CD14-positive monocyte (primary cell): ENCODE data around the gene SFRP5. TPM values are rescaled to one million over a fixed set of nuclear protein-coding genes. Genes with fewer than 3 reads are reported as not detected.

ENCODE experiments used
- DNase-seq, 3 donors: peaks; one replicate each; pipeline ENCODE4 v3.0.0-alpha.2; 2011 to 2022
- H2AFZ ChIP-seq: 2 replicates; pipeline ENCODE4 v1.6.0; 2012; ENCODE audit warnings: mild to moderate bottlenecking, low read depth, low read length, inconsistent platforms; ENCODE audit not compliant: insufficient read depth, poor library complexity, severe bottlenecking
- H3K27ac ChIP-seq, 2 donors: 1 replicate in 1 of 2; 2 replicates in 1 of 2; pipeline ENCODE4 v1.5.1; 2012 to 2013; ENCODE audit warnings: low read length in 2 of 2, control low read depth in 1 of 2, inconsistent platforms in 1 of 2, low read depth in 1 of 2, mild to moderate bottlenecking in 1 of 2
- H3K27me3 ChIP-seq, 2 donors: one replicate each; pipeline versions ENCODE4 v1.6.0 to v1.6.1; 2011 to 2013; ENCODE audit warnings: low read length in 2 of 2; ENCODE audit not compliant: control insufficient read depth in 2 of 2, insufficient read depth in 2 of 2
- H3K36me3 ChIP-seq, 2 donors: replicated peaks in 1 of 2; 1 replicate in 1 of 2; 2 replicates in 1 of 2; pipeline versions ENCODE4 v1.5.1 to v1.6.1; 2012 to 2013; ENCODE audit warnings: low read length in 2 of 2, control low read depth in 1 of 2, inconsistent platforms in 1 of 2, mild to moderate bottlenecking in 1 of 2; ENCODE audit not compliant: insufficient read depth in 2 of 2, control insufficient read depth in 1 of 2
- H3K4me1 ChIP-seq, 2 donors: 1 replicate in 1 of 2; 2 replicates in 1 of 2; pipeline versions ENCODE4 v1.5.1 to v1.6.1; 2012 to 2013; ENCODE audit warnings: low read length in 2 of 2, control low read depth in 1 of 2, inconsistent platforms in 1 of 2, mild to moderate bottlenecking in 1 of 2, moderate library complexity in 1 of 2; ENCODE audit not compliant: insufficient read depth in 2 of 2, control insufficient read depth in 1 of 2
- H3K4me2 ChIP-seq: replicated peaks from 2 replicates; pipeline ENCODE3; 2012; ENCODE audit warnings: low read length, moderate library complexity, mild to moderate bottlenecking; ENCODE audit not compliant: poor library complexity, severe bottlenecking; ENCODE audit errors: extremely low read depth
- H3K4me3 ChIP-seq, 3 experiments: fragments of 200-600 bp in 1 of 3; sonication (generic) in 1 of 3; replicated peaks in 1 of 3; 1 replicate in 2 of 3; 2 replicates in 1 of 3; pipeline ENCODE4 v1.5.1; 2011 to 2013; ENCODE audit warnings: low read length in 3 of 3, mild to moderate bottlenecking in 3 of 3, control low read depth in 2 of 3, low read depth in 2 of 3, inconsistent platforms in 1 of 3, moderate library complexity in 1 of 3
- H3K79me2 ChIP-seq: 2 replicates; pipeline ENCODE4 v1.6.0; 2012; ENCODE audit warnings: mild to moderate bottlenecking, control low read depth, inconsistent platforms, low read length, moderate library complexity; ENCODE audit not compliant: insufficient read depth
- H3K9ac ChIP-seq: 2 replicates; pipeline ENCODE4 v1.6.0; 2017; ENCODE audit warnings: low read length, mild to moderate bottlenecking; ENCODE audit not compliant: insufficient read depth, poor library complexity, severe bottlenecking
- H3K9me3 ChIP-seq, 2 donors: replicated peaks in 1 of 2; 1 replicate in 1 of 2; 2 replicates in 1 of 2; pipeline versions ENCODE4 v1.5.1 to v1.6.1; 2012 to 2013; ENCODE audit warnings: low read length in 2 of 2, control low read depth in 1 of 2; ENCODE audit not compliant: control insufficient read depth in 1 of 2, insufficient read depth in 1 of 2
- H4K20me1 ChIP-seq: 2 replicates; pipeline ENCODE4 v1.6.0; 2012; ENCODE audit warnings: mild to moderate bottlenecking, low read length, control low read depth, moderate library complexity; ENCODE audit not compliant: insufficient read depth
- H3K27ac Mint-ChIP-seq, 7 donors: one replicate each; pipeline ENCODE4 v1.8.0; 2020; ENCODE audit warnings: mild to moderate bottlenecking in 7 of 7, mixed read lengths in 7 of 7, moderate library complexity in 6 of 7, inconsistent platforms in 2 of 7
- H3K27me3 Mint-ChIP-seq, 3 donors: one replicate each; pipeline ENCODE4 v1.8.0; 2021 to 2022; ENCODE audit warnings: low read depth in 3 of 3, mild to moderate bottlenecking in 3 of 3, mixed read lengths in 3 of 3, moderate library complexity in 3 of 3, inconsistent platforms in 1 of 3
- H3K36me3 Mint-ChIP-seq, 2 donors: one replicate each; pipeline ENCODE4 v1.8.0; 2020; ENCODE audit warnings: mixed read lengths in 2 of 2, inconsistent platforms in 1 of 2, mild to moderate bottlenecking in 1 of 2
- H3K4me1 Mint-ChIP-seq: one replicate; pipeline ENCODE4 v1.8.0; 2020; ENCODE audit warnings: mild to moderate bottlenecking, mixed read lengths
- H3K4me3 Mint-ChIP-seq, 2 donors: one replicate each; pipeline ENCODE4 v1.8.0; 2020; ENCODE audit warnings: mild to moderate bottlenecking in 2 of 2, mixed read lengths in 2 of 2, moderate library complexity in 1 of 2
- H3K9me3 Mint-ChIP-seq, 7 donors: one replicate each; pipeline ENCODE4 v1.8.0; 2020 to 2022; ENCODE audit warnings: mixed read lengths in 7 of 7, mild to moderate bottlenecking in 6 of 7, moderate library complexity in 6 of 7, inconsistent platforms in 2 of 7
- WGBS: methylation state at CpG from one replicate; pipeline ENCODE4 v1.1.5; 2013; ENCODE audit warnings: missing lambda C conversion rate; ENCODE audit not compliant: insufficient coverage; 5-methylcytosine and 5-hydroxymethylcytosine counted together
- intact Hi-C, 2 donors: fragments of 100-400 bp; cut with micrococcal nuclease; formaldehyde crosslinking; loops; one replicate each; pipeline versions ENCODE4 v1.15.0 to v1.15.1; 2023
- polyA plus RNA-seq, 3 donors: library from polyadenylated mRNA; depleted of rRNA in 1 of 3; unstranded in 2 of 3; stranded (reverse) in 1 of 3; fragments of 300-500 nt in 2 of 3; fragments of >200 nt in 1 of 3; fragmentation: Illumina TruSeq in 2 of 3; gene quantifications; 1 replicate in 2 of 3; 2 replicates in 1 of 3; pipeline ENCODE4 v1.2.3, GENCODE V29; 2012 to 2021
- TF ChIP-seq, protein P1 (sequence below): fragments of 200-600 bp; IDR thresholded peaks from one replicate; pipeline ENCODE4 v1.8.0; 2022; ENCODE audit warnings: antibody characterized with exemption, mild to moderate bottlenecking

SFRP5 gene
- polyA plus RNA-seq, 3 donors = not detected

DNA sequence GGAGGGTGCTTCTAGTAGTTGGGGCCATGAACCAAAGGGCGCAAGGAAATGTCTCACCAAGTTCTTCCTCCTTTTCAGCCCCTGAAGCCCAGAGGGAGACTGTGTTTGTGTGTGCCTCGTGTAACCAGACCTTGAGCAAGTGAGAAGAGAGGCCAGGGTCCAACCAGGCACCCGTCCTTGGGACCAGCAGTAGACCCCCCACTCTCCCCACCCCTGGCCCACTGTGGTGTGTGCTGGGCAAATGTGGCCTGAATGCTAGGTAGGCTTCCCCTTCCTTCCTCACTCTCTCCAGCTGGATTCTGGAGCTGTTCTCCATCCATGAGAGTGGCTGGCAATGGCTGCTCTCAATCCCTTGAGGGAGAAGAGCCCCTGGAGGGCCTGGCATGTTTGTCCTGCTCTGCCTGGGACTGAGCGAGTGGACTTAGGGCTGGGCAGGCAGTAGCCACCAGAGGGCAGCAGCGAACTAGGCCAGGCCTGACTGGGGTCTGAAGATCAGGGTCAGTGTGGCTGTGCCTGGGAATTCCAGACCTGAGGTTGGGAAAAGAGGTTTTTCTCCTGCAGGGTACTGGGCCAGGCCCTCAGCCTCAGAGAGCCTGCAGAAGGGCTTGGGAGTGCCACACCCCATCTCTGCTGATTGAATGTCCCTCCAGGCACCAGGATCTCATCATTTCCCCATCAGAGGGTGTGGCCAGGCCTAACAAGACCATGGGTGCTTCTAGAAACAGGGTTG lies 12.5 kb downstream of the SFRP5 start:
- intact Hi-C loops = no loop called here
- Mint-ChIP-seq H3K27ac (peak overlapping the region in 3 of 7 donors; percentile 8 to 70 (median 46)), H3K4me3 (no peak overlapping the region), H3K4me1 (no peaks in the 10 kb centered on the region), H3K9me3 (peaks cover 0 to 2% (median 0%) of the 10 kb centered on the region in 7 donors), H3K36me3 (peaks cover 67 to 80% of the 10 kb centered on the region in 2 donors), H3K27me3 (peaks cover 0 to 2% (median 0%) of the 10 kb centered on the region in 3 donors)
- H3K9me3 ChIP-seq = no peaks in the 10 kb centered on the region
- TF ChIP-seq, protein P1, sequence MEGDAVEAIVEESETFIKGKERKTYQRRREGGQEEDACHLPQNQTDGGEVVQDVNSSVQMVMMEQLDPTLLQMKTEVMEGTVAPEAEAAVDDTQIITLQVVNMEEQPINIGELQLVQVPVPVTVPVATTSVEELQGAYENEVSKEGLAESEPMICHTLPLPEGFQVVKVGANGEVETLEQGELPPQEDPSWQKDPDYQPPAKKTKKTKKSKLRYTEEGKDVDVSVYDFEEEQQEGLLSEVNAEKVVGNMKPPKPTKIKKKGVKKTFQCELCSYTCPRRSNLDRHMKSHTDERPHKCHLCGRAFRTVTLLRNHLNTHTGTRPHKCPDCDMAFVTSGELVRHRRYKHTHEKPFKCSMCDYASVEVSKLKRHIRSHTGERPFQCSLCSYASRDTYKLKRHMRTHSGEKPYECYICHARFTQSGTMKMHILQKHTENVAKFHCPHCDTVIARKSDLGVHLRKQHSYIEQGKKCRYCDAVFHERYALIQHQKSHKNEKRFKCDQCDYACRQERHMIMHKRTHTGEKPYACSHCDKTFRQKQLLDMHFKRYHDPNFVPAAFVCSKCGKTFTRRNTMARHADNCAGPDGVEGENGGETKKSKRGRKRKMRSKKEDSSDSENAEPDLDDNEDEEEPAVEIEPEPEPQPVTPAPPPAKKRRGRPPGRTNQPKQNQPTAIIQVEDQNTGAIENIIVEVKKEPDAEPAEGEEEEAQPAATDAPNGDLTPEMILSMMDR = peak; percentile 75
- WGBS = 47% methylated on average over 2 of the region's 5 CpGs
- H2AFZ ChIP-seq = no peak overlapping the region
- H3K36me3 ChIP-seq = peaks cover 77 to 79% of the 10 kb centered on the region in 2 donors
- H4K20me1 ChIP-seq = no peaks in the 10 kb centered on the region
- peak overlapping the region in 1 of 2 donors; percentile 3 for H3K27ac ChIP-seq
- no peak overlapping the region for H3K4me3 ChIP-seq
- no peak overlapping the region for H3K9ac ChIP-seq
- no peaks in the 10 kb centered on the region for H3K4me1 ChIP-seq
- H3K27me3 ChIP-seq = no peaks in the 10 kb centered on the region
- no peaks in the 10 kb centered on the region for H3K79me2 ChIP-seq
- H3K4me2 ChIP-seq = no peak overlapping the region
- peak; percentile 6 to 25 (median 22) for DNase-seq

DNA sequence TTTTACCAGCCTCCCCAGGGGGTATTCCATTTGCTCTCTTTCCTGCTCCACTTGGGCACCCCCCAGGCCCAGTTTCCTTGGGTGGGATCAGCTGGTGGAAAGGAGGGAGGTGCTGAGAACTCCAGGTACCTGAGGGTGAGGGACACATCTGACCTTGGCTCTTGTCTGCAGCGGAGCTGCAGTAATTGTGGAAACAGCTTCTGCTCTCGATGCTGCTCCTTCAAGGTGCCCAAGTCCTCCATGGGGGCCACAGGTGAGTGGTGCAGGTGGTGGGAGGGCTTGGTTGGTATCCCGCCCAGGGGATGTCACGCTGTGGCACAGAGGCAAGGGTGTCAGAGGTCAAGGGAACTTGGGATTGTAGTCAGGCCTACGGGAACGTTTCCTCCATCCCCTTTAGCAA lies 14.3 kb downstream of the SFRP5 start:
- H3K4me3 Mint-ChIP-seq = no peak overlapping the region
- Histone ChIP-seq H3K27me3 (no peaks in the 10 kb centered on the region), H3K9ac (no peak overlapping the region), H3K27ac (no peak overlapping the region), H3K79me2 (no peaks in the 10 kb centered on the region), H3K4me2 (no peak overlapping the region), H3K4me3 (no peak overlapping the region), H3K9me3 (no peaks in the 10 kb centered on the region), H3K36me3 (peaks cover 88 to 95% of the 10 kb centered on the region in 2 donors), H2AFZ (no peak overlapping the region), H4K20me1 (peaks cover 4% of the 10 kb centered on the region), H3K4me1 (no peaks in the 10 kb centered on the region)
- intact Hi-C loops = no loop called here
- H3K4me1 Mint-ChIP-seq = no peaks in the 10 kb centered on the region
- peaks cover 0 to 2% (median 0%) of the 10 kb centered on the region in 7 donors for H3K9me3 Mint-ChIP-seq
- peaks cover 86 to 98% of the 10 kb centered on the region in 2 donors for H3K36me3 Mint-ChIP-seq
- H3K27me3 Mint-ChIP-seq = peaks cover 0 to 2% (median 0%) of the 10 kb centered on the region in 3 donors
- whole genome bisulfite sequencing = 93% methylated on average over 2 of the region's 6 CpGs
- no peak for DNase-seq
- TF ChIP-seq, protein P1 = no peak
- peak overlapping the region in 1 of 7 donors; percentile 32 for H3K27ac Mint-ChIP-seq
